GM12878 (cell line): ENCODE results near the gene PTK7. TPM values are rescaled to one million over a fixed set of nuclear protein-coding genes. Genes with fewer than 3 reads are reported as not detected.

ENCODE experiments used
- ATAC-seq: fragments of 200-7000 bp; cut with Tn5 transposase; 3 replicates; pipeline ENCODE4 v1.9.1; 2020; ENCODE audit warnings: mild to moderate bottlenecking, moderate library complexity
- BruUV-seq: library from RNA; stranded (reverse); fragments of 400-500 nt; replicated peaks from 2 replicates; lab custom pipeline; 2021; lab: Mats Ljungman, UMichigan
- CTCF ChIA-PET: fragments of 300-600 bp; sonication (Branson Sonifier 250); formaldehyde crosslinking; extraction: SDS; loops from one replicate; lab custom pipeline; 2021; ENCODE audit warnings: inconsistent platforms; lab: Yijun Ruan, JAX
- POLR2A ChIA-PET: fragments of 350-600 bp; formaldehyde crosslinking; extraction: SDS; loops from one replicate; lab custom pipeline; 2021; ENCODE audit warnings: inconsistent platforms; lab: Charles Lee
- RAD21 ChIA-PET: fragments of 300-600 bp; sonication (Branson Sonifier 250); formaldehyde crosslinking; loops from one replicate; lab custom pipeline; 2023; ENCODE audit warnings: antibody characterized with exemption; ENCODE audit not compliant: unreplicated experiment; lab: Charles Lee
- SMC1A ChIA-PET: fragments of 300-600 bp; sonication (Branson Sonifier 250); formaldehyde crosslinking; loops from one replicate; lab custom pipeline; 2023; ENCODE audit not compliant: unreplicated experiment, uncharacterized antibody; lab: Charles Lee
- DNase-seq: peaks from one replicate; pipeline ENCODE4 v3.0.0-alpha.2; 2011; ENCODE audit warnings: low read depth, low spot score
- FAIRE-seq: peaks from 3 replicates; lab custom pipeline; 2011; peaks lifted over from hg19 to GRCh38; lab: Jason Lieb, UNC
- H2AFZ ChIP-seq: 2 replicates; pipeline ENCODE4 v1.6.0; 2011; ENCODE audit warnings: low read depth, low read length, control low read depth; ENCODE audit not compliant: control insufficient read depth
- H3K27ac ChIP-seq: 2 replicates; pipeline ENCODE4 v1.5.1; 2011; ENCODE audit warnings: control low read depth; ENCODE audit not compliant: control insufficient read depth, insufficient read depth
- H3K27me3 ChIP-seq, 2 experiments: replicated peaks in 1 of 2; 2 replicates each; pipeline versions ENCODE4 v1.6.0 to v1.6.1; 2011; ENCODE audit warnings: low read length in 1 of 2; ENCODE audit not compliant: control insufficient read depth in 2 of 2, insufficient read depth in 2 of 2
- H3K36me3 ChIP-seq, 2 experiments: 2 replicates each; pipeline ENCODE4 v1.5.1; 2011; ENCODE audit warnings: low read length in 1 of 2; ENCODE audit not compliant: control insufficient read depth in 2 of 2, insufficient read depth in 2 of 2
- H3K4me1 ChIP-seq: 2 replicates; pipeline ENCODE4 v1.6.1; 2011; ENCODE audit warnings: mild to moderate bottlenecking, low read length, moderate library complexity, mixed read lengths; ENCODE audit not compliant: control insufficient read depth, insufficient read depth
- H3K4me2 ChIP-seq: 2 replicates; pipeline ENCODE4 v1.6.0; 2011; ENCODE audit warnings: control low read depth; ENCODE audit not compliant: control insufficient read depth, insufficient read depth
- H3K4me3 ChIP-seq: fragments of 200-600 bp; sonication (generic); 2 replicates; pipeline ENCODE4 v1.5.1; 2016
- H3K79me2 ChIP-seq: 2 replicates; pipeline ENCODE4 v1.6.0; 2011; ENCODE audit warnings: low read length; ENCODE audit not compliant: control insufficient read depth, insufficient read depth
- H3K9ac ChIP-seq: 2 replicates; pipeline ENCODE4 v1.8.0; 2011; ENCODE audit warnings: low read length, control low read depth, mixed read lengths; ENCODE audit not compliant: control insufficient read depth, insufficient read depth
- H3K9me3 ChIP-seq: replicated peaks from 3 replicates; pipeline ENCODE4 v1.5.1; 2011; ENCODE audit warnings: mild to moderate bottlenecking, low read length; ENCODE audit not compliant: control insufficient read depth, insufficient read depth
- H4K20me1 ChIP-seq: 2 replicates; pipeline ENCODE4 v1.6.0; 2011; ENCODE audit not compliant: control insufficient read depth, insufficient read depth
- BCL11A ChIP-seq: IDR thresholded peaks from 2 replicates; pipeline ENCODE4 v1.6.1; 2011; ENCODE audit warnings: low read depth, low read length
- CEBPB ChIP-seq, 2 experiments: fragments of 150-350 bp in 1 of 2; IDR thresholded peaks; 2 replicates each; pipeline ENCODE4 v1.6.1; 2012 to 2014; ENCODE audit warnings: low read depth in 2 of 2, low read length in 2 of 2, borderline replicate concordance in 1 of 2, inconsistent platforms in 1 of 2
- E4F1 ChIP-seq: fragments of 450-650 bp; IDR thresholded peaks from 2 replicates; pipeline ENCODE4 v1.6.1; 2018; ENCODE audit warnings: borderline replicate concordance, mild to moderate bottlenecking; ENCODE audit not compliant: partially characterized antibody
- EGR1 ChIP-seq, 2 experiments: IDR thresholded peaks; 1 replicate in 1 of 2; 2 replicates in 1 of 2; pipeline ENCODE4 v1.6.1; 2011 to 2012; ENCODE audit warnings: low read depth in 2 of 2, low read length in 2 of 2, borderline replicate concordance in 1 of 2, mild to moderate bottlenecking in 1 of 2, moderate library complexity in 1 of 2
- GATAD2B ChIP-seq: fragments of 450-650 bp; conservative IDR thresholded peaks from 2 replicates; pipeline ENCODE4 v1.6.1; 2017; ENCODE audit warnings: low read depth, mild to moderate bottlenecking, moderate library complexity
- HSF1 ChIP-seq: fragments of 150-350 bp; IDR thresholded peaks from 2 replicates; pipeline ENCODE4 v1.6.1; 2014; ENCODE audit warnings: mild to moderate bottlenecking, low read depth, low read length
- IKZF1 ChIP-seq: fragments of 450-650 bp; conservative IDR thresholded peaks from 2 replicates; pipeline ENCODE4 v1.6.1; 2017; ENCODE audit warnings: antibody characterized with exemption, mild to moderate bottlenecking
- MTA2 ChIP-seq: fragments of 450-650 bp; IDR thresholded peaks from 2 replicates; pipeline ENCODE4 v1.6.1; 2016; ENCODE audit warnings: low read depth, mild to moderate bottlenecking, moderate library complexity
- PAX8 ChIP-seq: fragments of 450-650 bp; IDR thresholded peaks from 2 replicates; pipeline ENCODE4 v1.6.1; 2017; ENCODE audit warnings: mild to moderate bottlenecking, moderate library complexity
- PRDM15 ChIP-seq: fragments of 450-650 bp; formaldehyde crosslinking; IDR thresholded peaks from 2 replicates; pipeline ENCODE4 v1.4.0; 2020; ENCODE audit warnings: mild to moderate bottlenecking, moderate library complexity
- SREBF1 ChIP-seq: IDR thresholded peaks from 2 replicates; pipeline ENCODE4 v1.6.1; 2012; ENCODE audit warnings: mild to moderate bottlenecking, low read length
- ZNF384 ChIP-seq: IDR thresholded peaks from 2 replicates; pipeline ENCODE4 v1.6.1; 2012; ENCODE audit warnings: low read depth, mild to moderate bottlenecking, low read length, improper control_type of control experiment, borderline replicate concordance
- WGBS: methylation state at CpG from one replicate; pipeline ENCODE4 v1.1.6; 2016; ENCODE audit warnings: low lambda C conversion rate; ENCODE audit not compliant: insufficient replicate concordance, insufficient coverage; ENCODE audit errors: missing lambda C conversion rate; 5-methylcytosine and 5-hydroxymethylcytosine counted together
- in situ Hi-C: fragments of 300-500 bp; cut with MboI; formaldehyde crosslinking; loops from 9 replicates; pipeline ENCODE4 v1.14.3; 2018; ENCODE audit warnings: mixed read lengths
- intact Hi-C: fragments of 100-400 bp; cut with micrococcal nuclease; formaldehyde crosslinking; loops from one replicate; pipeline ENCODE4 v1.14.2; 2022; ENCODE audit not compliant: unreplicated experiment
- polyA plus RNA-seq, 11 experiments: library from polyadenylated mRNA; depleted of rRNA in 4 of 11; unstranded in 6 of 11; stranded (reverse) in 5 of 11; fragments of >200 nt; fragmentation: Nextera tagmentation in 4 of 11; fragmentation: Illumina TruSeq in 1 of 11; extraction: Ambion mirVana in 4 of 11; extraction: Trizol in 1 of 11; gene quantifications; 1 replicate in 1 of 11; 2 replicates in 10 of 11; pipeline versions ENCODE4 v1.2.1 to v1.2.3, GENCODE V29; 2011 to 2016; ENCODE audit warnings: inconsistent platforms in 2 of 11, missing spikeins in 2 of 11, low read depth in 1 of 11
- total RNA-seq, 4 experiments: library from RNA; depleted of rRNA in 3 of 4; stranded (reverse); fragments of >200 nt in 3 of 4; fragmentation: Illumina TruSeq in 1 of 4; extraction: Trizol in 1 of 4; gene quantifications; 2 replicates each; pipeline versions ENCODE4 v1.2.1 to v1.2.3, GENCODE V29; 2013 to 2021

Gene PTK7
- total and polyA plus RNA-seq, 10 of the 15 experiments (the other 5 are each of a cell fraction or from before 2014, with no cell fraction given), result 0.18 to 14.4 (median 3.3) TPM; not detected in 1

GRCh38 chr6:43029120-43029519 lies 47.0 kb upstream of the PTK7 start:
- H3K4me1 ChIP-seq, result no peaks in the 10 kb centered on the region
- H3K9me3 ChIP-seq, result no peaks in the 10 kb centered on the region
- WGBS, result 97% methylated on average over 9 of the region's 9 CpGs
- FAIRE-seq, result no peak
- CTCF ChIA-PET, result interaction anchor here (0.6 kb wide), 1 partner anchor 98 kb away, joined by 4 read pairs; no protein-coding TSS in a partner anchor
- no peak overlapping the region for H2AFZ ChIP-seq
- POLR2A ChIA-PET, result no interaction called here
- H3K27me3 ChIP-seq, result no peaks in the 10 kb centered on the region
- TF ChIP-seq BCL11A (no peak), EGR1 (IDR thresholded peaks at IDR 0.05; ENCODE audit: borderline replicate concordance in 1 of 2, low read depth in 2 of 2, low read length in 2 of 2) (no peak), GATAD2B (no peak), MTA2 (no peak), E4F1 (no peak), CEBPB (IDR thresholded peaks at IDR 0.05; ENCODE audit: borderline replicate concordance in 1 of 2, low read depth in 2 of 2, low read length in 2 of 2) (no peak), PRDM15 (no peak), PAX8 (no peak), SREBF1 (no peak), ZNF384 (no peak), IKZF1 (no peak), HSF1 (no peak)
- TF ChIP-seq, all 136 proteins: peak for 0
- DNase-seq, result no peak
- intact Hi-C loops (no loop called here), in situ Hi-C loops (no loop called here)
- no peak overlapping the region for H3K9ac ChIP-seq
- peaks cover 3% of the 10 kb centered on the region; the same call in 1 of the 2 replicates for H4K20me1 ChIP-seq
- H3K79me2 ChIP-seq, result peaks cover 4% of the 10 kb centered on the region
- no peak overlapping the region for H3K4me3 ChIP-seq
- H3K36me3 ChIP-seq, result peaks cover 12 to 32% of the 10 kb centered on the region in 2 experiments
- SMC1A ChIA-PET, result no interaction called here
- RAD21 ChIA-PET, result no interaction called here
- no peak for ATAC-seq
- BruUV-seq, result no TSS peak
- no peak overlapping the region for H3K27ac ChIP-seq
- no peak overlapping the region for H3K4me2 ChIP-seq
